ENCODE measurements around the gene NFASC. TPM values are rescaled to one million over a fixed set of nuclear protein-coding genes. Genes with fewer than 3 reads are reported as not detected.

NFASC gene
- total and polyA plus RNA-seq, 8 donors: 3.3 to 12.7 (median 6.7) TPM

GRCh38 chr1:204873714-204874113 is 3.1 kb downstream of the NFASC start:
- 65 to 71% methylated on average over 2 of the region's 2 CpGs for WGBS, 2 donors
- Histone ChIP-seq H3K4me1 (no peaks in the 10 kb centered on the region), H3K27me3 (no peaks in the 10 kb centered on the region), H3K9me3 (no peaks in the 10 kb centered on the region), H3K27ac (no peak overlapping the region), H3K36me3 (no peaks in the 10 kb centered on the region), H3K4me3 (no peak overlapping the region)
- FAIRE-seq: no peak
- no peak for TF ChIP-seq CTCF (IDR thresholded peaks at IDR 0.05)
- intact Hi-C loops (cut with DNase I): no loop called here
- no peak for DNase-seq
- no peak for ATAC-seq

GRCh38 chr1:204874274-204874673 is 3.6 kb downstream of the NFASC start:
- H3K27ac ChIP-seq: no peak overlapping the region
- DNase-seq (no peak), ATAC-seq (no peak), FAIRE-seq (no peak)
- no peaks in the 10 kb centered on the region for H3K9me3 ChIP-seq
- intact Hi-C loops (cut with DNase I): no loop called here
- TF ChIP-seq CTCF (IDR thresholded peaks at IDR 0.05): no peak
- WGBS, 2 donors: 76 to 79% methylated on average over 10 of the region's 10 CpGs
- H3K36me3 ChIP-seq: no peaks in the 10 kb centered on the region
- H3K27me3 ChIP-seq: no peaks in the 10 kb centered on the region
- H3K4me3 ChIP-seq: no peak overlapping the region
- no peaks in the 10 kb centered on the region for H3K4me1 ChIP-seq

- DNase-seq: no peak
- intact Hi-C loops (cut with DNase I): no loop called here
- Histone ChIP-seq H3K27me3 (no peaks in the 10 kb centered on the region), H3K9me3 (no peaks in the 10 kb centered on the region), H3K4me1 (no peaks in the 10 kb centered on the region), H3K36me3 (no peaks in the 10 kb centered on the region), H3K27ac (no peak overlapping the region), H3K4me3 (no peak overlapping the region)
- TF ChIP-seq CTCF (IDR thresholded peaks at IDR 0.05): no peak
- no peak for ATAC-seq
- FAIRE-seq: no peak
- WGBS, 2 donors: 62 to 64% methylated on average over 4 of the region's 4 CpGs
Measured at GRCh38 chr1:204875255-204875654, 4.6 kb downstream of the NFASC start.

GRCh38 chr1:204878621-204879234 is 8.1 kb downstream of the NFASC start:
- Histone ChIP-seq H3K9me3 (no peaks in the 10 kb centered on the region), H3K4me1 (peaks cover 0 to 3% (median 0%) of the 10 kb centered on the region in 3 donors), H3K27ac (no peak overlapping the region), H3K27me3 (no peaks in the 10 kb centered on the region), H3K4me3 (no peak overlapping the region), H3K36me3 (no peaks in the 10 kb centered on the region)
- intact Hi-C loops (cut with DNase I): no loop called here
- no peak for ATAC-seq
- no peak for DNase-seq
- 47 to 48% methylated on average over 5 of the region's 5 CpGs for WGBS, 2 donors
- FAIRE-seq: no peak
- TF ChIP-seq CTCF (IDR thresholded peaks at IDR 0.05): no peak

- 57 to 60% methylated on average over 3 of the region's 3 CpGs for WGBS, 2 donors
- Histone ChIP-seq H3K4me3 (no peak overlapping the region), H3K9me3 (no peaks in the 10 kb centered on the region), H3K27ac (no peak overlapping the region), H3K36me3 (no peaks in the 10 kb centered on the region), H3K27me3 (no peaks in the 10 kb centered on the region), H3K4me1 (peaks cover 0 to 3% (median 0%) of the 10 kb centered on the region in 3 donors)
- FAIRE-seq (no peak), ATAC-seq (peak in 1 of 4 donors; percentile 46), DNase-seq (no peak)
- intact Hi-C loops (cut with DNase I): no loop called here
- no peak for TF ChIP-seq CTCF (IDR thresholded peaks at IDR 0.05)
Measured at GRCh38 chr1:204879351-204879750, 8.7 kb downstream of the NFASC start.

Data from pancreas (tissue), 10 donors.